Inflammatory macrophage treated with lipopolysaccharide for 4 hours (primary cell): ENCODE measurements around the gene ARHGEF11.
A peak's percentile ranks its signal among the peaks of the same experiment; 100 is the strongest.

Experiments
- DNase-seq: peaks from one replicate; pipeline ENCODE4 v3.0.0-alpha.2; 2020

The ARHGEF11 gene

GRCh38 chr1:156892190-156893047 lies 153.1 kb downstream of the ARHGEF11 start:
- DNase-seq, result peak; percentile 97

DNA sequence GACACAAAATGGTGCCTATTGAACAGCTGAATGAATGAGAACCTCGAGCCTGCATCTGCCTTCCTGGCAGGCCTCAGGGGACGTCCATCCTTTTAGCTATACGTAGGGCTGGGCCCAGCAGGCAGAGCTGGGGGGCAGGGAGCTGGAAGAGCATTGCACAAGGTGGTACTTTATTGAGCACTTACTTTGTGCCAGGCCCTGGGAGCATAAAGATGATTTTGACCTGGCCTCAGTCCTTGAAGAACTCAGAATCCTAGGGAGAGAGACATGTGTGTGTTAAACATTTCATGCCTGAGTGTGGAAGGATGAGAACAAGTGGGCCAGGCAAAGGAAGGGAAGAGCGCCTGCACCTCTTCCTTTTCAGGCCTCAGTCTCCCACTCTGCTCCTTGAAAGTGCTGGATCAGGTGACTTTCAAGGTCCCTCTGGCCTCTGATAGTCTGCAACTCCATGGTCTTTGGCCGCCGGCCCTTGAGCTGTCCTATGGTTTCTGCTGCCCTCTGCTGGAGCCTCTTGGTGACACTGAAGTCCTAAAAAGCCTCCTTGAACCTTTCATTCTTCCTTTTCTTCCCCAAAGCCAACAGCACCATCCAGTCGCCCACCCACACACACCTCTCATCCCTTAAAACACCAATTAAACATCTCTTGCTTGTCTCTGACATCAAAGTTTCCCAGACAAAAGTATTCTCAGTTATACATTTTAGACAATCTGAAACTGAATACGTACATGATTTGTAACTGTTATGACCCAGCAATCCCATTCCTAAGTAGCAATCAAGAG lies 155.6 kb downstream of the ARHGEF11 start:
- DNase-seq, result peak; percentile 77

- DNase-seq, result no peak
Observed at GRCh38 chr1:156887734-156888133, 157.8 kb downstream of the ARHGEF11 start.

DNA sequence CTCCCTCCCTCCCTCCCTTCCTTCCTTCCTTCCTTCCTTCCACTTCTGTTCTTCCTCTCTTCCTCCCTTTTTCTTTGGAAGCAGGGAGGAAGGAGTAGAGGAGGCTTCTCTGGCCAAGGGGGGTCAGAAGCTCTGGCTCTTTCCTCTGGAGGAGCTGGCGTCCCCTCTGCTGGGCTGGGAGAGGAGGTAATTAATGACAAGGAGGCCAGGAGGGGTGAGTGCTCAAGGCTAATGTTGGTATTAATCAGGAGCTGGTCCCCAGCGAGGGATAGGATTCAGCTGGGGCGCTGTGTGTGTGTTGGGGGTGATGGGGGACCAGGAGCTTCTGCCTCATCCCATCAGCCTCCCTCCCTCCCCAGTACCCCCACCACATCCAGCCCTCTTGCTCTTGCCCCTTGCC lies 158.2 kb downstream of the ARHGEF11 start:
- DNase-seq, result no peak

DNA sequence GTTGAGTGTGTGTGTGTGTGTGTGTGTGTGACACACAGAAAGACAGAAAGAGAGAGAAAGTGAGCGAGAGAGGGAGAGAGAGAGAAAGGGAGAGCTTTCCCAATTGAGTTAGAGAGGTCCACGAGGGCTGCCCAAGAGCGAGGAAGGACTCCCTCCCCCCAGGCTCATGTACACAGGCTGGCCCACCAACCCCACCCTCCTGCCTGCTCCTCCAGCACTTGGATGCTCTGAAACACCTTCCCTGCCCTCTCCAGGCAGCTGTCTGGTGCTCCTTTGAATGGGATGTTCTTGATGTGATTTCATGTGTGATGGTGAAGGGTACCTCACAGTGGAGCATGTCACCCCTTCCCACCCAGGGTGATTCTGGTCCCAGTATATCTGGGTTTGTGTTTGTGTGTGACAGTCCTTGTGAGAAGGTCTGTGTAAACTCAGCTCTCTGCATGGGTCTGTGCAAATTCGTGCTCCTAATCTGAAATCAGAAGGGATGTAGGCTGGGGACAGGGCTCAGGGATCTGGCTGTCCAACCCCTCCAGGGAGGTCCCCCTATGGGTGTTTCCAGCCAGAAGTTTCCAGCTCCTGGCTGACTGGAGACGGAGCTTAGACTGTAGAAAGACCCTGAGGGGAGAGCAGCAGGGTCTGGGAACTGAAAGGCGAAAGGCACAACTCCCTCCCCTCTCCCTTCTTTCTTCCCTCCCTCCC lies 158.8 kb downstream of the ARHGEF11 start:
- DNase-seq, result no peak

GRCh38 chr1:156885880-156886355 lies 159.6 kb downstream of the ARHGEF11 start:
- no peak for DNase-seq

- DNase-seq, result no peak
Observed at GRCh38 chr1:156885314-156885713, 160.2 kb downstream of the ARHGEF11 start.
